KG1 (cell line): ENCODE results near the gene LEAP2.

ENCODE experiments used
- DNase-seq: peaks from one replicate; lab custom pipeline; 2025; lab: John Stamatoyannopoulos, UW

Gene LEAP2

GRCh38 chr5:132873119-132873929 is at the start of gene LEAP2:
TSS of gene LEAP2 (plus strand) at chr5:132873668. CDS start at chr5:132873695, 27 bp downstream.
- DNase-seq, result no peak

DNA sequence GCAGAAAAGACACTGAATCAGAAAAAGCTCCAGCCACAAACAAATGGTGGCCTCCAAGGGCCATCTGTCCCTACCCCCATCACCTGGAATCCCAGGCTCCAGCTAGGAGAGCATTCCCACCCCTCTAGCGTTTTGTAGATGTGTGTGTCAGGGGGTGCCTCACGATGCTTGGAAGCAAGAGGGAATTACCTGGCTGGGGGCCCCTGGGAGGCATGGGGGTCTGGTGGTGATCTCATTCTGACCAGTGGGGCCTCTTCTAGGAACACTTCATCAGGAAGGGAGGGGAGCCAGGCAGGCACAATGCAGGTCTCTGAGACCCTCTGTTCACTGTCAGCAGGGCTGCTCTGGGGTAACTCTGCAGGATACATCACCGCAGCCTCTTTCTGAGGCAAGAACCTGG is 49.0 kb upstream of the LEAP2 start:
- DNase-seq, result no peak

- no peak for DNase-seq
Measured at GRCh38 chr5:132825033-132825833, 48.2 kb upstream of the LEAP2 start.

DNA sequence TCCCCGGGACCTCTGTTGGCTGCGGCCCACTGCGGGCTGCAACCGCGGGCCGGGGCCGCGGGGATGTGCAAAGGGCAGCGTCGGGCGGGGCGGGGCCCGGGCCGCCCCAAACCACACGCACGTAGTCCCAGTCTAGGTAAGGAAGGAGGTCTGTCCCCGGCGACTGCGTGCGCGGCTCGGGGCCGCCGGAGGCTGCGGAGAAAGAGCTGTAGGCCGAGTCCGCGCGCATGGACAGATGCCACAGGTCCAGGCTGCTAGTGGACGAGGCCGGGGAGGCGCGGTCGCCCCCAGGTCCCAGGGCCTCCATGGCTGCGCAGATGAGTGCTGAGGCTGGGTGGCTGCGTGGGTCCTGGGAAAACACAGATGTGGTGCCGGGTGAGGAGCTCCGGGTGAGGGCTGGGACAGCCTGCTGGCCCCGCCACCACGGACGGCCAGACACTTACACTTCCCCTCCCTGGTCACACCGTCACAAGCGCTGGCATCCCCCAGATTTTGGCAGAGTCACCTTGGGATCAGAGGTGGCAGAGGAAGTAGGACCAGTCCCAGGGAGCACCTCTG is 47.6 kb upstream of the LEAP2 start:
- DNase-seq, result no peak

GRCh38 chr5:132826424-132827082 is 46.9 kb upstream of the LEAP2 start:
- DNase-seq, result no peak

DNA sequence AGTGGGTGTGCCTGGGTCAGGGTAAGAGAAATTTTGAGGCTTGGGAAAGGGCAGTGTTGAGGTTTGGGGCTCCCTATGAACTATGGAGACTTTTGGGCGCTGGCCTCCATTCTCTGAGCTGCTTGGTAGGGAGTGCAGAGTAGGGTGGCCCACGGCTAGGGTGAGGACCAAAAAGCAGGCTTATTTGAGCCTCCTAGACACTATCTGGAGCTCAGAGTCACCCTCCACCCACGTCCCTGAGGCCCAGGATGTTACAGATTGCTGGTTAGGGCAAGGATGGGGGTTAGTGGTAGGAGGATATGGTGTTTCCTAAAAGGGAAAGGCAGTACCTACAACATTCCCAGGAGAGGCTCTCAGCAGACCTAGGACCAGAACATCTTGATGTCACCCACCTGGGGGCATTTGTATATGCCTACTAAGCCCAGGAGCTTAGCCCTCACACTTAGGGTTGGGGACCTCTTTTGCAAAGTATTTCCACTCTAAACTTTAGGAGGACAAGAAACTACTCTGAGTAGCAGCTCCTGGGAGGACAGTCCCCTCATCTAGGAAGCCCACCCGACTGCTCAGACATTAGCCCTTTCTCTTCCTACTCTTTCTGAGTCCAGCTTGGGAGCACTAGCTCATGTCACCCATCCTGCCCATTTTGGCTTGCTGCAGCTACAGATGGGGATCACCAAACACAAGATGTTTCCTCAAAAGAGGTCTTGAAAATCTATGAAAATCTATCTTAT is 45.4 kb upstream of the LEAP2 start:
- no peak for DNase-seq

GRCh38 chr5:132828846-132829494 is 44.5 kb upstream of the LEAP2 start:
- DNase-seq, result no peak

DNA sequence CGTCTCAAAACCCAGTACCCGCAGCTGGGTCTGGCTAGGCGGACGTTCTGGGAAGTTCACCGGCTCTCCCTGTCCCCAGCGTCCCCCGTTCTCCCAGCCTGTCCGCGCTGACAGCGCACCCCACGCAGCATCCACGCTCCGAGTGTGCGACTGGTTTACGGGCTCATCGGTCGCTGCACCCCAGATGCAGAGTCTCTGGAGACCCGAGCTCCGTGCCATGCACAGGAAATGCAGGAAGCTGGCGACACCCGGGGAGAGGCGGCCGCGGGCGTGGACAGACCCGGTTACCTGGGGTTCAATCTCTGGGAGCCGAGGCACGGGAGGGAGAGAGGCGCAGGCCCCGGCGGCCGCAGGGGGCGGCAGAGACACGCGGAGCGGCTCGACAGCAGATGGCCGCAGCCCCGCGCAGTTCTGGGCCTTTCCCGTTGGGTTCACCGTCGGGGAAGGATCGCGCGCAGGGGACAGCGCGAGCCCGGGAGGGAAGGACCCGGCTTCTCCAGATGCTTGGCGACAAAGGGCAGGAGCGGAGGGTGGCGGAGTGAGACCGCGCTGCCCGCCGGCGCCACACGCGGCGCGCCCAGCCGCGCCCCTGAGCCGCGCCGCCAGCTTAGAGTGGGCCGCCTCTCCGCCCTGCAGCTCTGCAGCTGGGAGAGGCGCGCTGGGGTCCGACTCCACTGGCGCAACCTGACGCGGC is 43.6 kb upstream of the LEAP2 start:
- DNase-seq, result peak; percentile 7

DNA sequence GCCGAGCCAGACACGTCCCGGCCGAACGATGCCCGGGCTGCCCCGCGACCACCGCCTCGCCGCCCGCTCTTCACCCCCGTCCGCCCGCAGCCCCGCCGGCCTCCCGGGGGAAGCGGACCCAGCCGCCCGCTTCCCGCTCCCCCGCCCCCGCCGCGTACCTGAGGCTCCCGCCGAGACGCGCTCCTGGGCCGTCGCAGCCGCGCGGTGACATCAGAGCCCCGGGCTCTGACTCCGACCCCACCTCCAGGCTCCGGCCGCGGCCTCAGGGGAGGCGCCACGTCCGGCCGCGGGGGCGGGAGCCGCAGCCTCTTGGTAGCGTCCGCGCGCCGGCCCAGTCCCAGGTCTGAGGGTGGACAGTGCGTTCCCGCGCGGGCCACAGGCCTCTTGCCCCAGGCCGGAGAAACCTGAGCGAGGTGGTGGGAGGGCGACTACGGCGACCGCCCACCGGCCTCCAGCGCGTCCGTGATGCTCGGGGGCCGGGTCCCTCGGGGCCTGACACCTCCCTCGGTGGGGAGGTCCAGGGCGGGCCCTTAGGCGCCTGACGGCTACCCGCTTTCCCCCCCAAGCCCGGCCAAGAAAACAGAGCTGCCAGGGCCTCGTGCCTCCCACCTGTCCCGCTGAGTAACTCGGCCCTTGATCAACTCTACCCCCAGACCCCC is 42.9 kb upstream of the LEAP2 start, which contains the start of gene SHROOM1:
Gene SHROOM1 (minus strand): TSS at position 212 of the 659 bp plus-strand sequence. CDS start 4,507 bp downstream, outside the sequence.
- DNase-seq, result no peak

DNA sequence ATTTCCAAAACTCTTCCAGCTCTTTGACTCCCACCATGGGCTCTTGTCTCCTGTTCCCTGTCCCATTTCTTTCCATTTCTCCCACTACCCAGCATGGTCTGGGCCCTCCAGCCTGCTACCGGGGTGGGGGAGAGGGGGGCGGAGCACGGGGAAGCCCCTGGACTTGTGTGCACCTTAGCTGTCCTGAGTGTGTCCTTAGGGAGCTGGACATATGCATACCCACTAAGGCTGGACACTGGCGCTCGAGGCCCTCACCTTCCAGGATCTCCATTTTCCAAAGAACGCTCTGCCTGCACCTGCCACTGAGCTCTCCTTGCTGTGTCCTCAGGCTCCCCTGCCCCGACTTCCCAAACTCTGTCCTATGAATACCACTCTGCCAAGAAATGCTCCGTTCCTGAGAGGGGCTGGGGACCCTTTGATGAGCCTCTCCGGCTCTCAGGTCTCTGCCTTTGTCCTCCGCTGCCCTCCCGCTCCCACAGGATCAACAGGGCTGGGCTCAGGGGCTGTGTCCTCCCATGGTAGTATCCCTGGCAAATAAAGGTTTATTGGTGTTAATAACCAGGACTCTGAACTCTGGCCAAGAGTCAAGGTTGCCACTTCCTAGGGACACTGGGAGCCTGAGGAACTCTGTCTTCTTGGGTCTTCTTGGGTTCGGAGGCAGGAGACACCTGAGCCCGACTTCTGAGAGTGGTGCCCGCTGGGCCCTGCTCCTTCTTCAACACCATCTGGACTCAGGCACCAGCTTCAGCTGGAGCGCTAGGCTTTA is 42.2 kb upstream of the LEAP2 start:
- DNase-seq, result no peak

GRCh38 chr5:132832612-132833011 is 40.9 kb upstream of the LEAP2 start:
- no peak for DNase-seq

DNA sequence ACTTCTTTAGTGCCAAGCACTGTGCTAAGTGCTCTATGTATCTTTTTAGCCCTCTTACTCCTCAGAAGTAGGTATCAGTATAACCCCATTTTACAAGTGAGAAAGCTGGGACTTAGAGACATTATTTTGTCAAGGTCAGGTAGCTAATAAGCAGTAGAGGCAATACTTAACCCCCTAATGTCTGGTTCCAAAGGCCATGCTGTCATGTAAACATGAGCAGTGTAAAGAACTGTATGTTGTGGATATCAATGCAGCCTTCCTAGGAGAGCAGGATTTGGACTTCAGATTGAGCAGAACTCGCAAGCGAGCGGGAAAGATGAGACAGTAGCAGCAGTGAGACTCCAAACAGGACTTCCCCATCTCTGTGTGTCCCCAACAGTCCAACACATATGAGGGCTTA is 39.4 kb upstream of the LEAP2 start:
- DNase-seq, result no peak

DNA sequence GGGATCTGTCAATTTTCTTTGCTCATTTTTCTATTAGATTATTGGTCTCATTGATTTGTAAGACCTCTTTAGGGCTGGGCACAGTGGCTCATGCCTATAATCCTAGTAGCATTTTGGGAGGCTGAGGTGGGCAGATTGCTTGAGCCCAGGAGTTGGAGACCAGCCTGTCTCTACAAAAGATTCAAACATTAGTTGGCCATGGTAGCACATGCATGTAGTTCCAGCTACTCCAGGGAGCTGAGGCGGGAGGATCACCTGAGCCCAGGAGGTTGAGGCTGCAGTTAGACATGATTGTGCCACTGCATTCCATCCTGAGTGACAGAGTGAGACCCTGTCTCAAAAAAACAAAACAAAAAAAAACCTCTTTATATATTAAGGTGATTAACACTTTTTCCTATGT is 36.6 kb upstream of the LEAP2 start:
- DNase-seq, result no peak

DNA sequence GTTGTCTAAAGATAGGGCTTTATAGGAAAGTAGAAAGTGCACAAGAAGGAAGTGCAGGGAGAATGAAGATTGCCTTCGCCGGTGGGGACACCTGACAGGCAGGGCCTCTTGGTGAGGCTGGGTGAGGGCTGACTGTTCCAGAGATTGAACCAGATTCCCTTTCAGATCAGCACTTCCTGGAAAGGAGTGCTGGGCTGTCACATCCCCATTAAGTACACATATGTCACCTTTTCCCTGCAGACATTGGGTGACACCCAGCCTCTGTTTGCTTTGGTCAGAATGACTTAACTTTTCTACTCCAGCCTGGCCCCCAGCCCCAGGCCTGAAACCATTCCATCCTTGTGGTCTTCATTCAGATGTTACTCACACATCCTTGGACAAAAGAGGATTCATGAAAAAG is 35.6 kb upstream of the LEAP2 start:
- DNase-seq, result no peak

- no peak for DNase-seq
Measured at GRCh38 chr5:132838516-132839282, 34.8 kb upstream of the LEAP2 start.

GRCh38 chr5:132839426-132840301 is 33.8 kb upstream of the LEAP2 start:
- no peak for DNase-seq

- no peak for DNase-seq
Measured at GRCh38 chr5:132840313-132840712, 33.2 kb upstream of the LEAP2 start.
